HG03442 (cell line): ENCODE results near the gene TRIM62.
"Not testable (repeated sequence)": the region's sequence is repeated elsewhere in the genome, so short reads cannot be mapped to it uniquely, and the experiment has no call there.

Experiments
- ATAC-seq: cut with Tn5 transposase; IDR thresholded peaks from one replicate; pipeline ENCODE4 v1.9.1; 2021; ENCODE audit warnings: mild to moderate bottlenecking, moderate library complexity; ENCODE audit not compliant: unreplicated experiment

The TRIM62 gene

DNA sequence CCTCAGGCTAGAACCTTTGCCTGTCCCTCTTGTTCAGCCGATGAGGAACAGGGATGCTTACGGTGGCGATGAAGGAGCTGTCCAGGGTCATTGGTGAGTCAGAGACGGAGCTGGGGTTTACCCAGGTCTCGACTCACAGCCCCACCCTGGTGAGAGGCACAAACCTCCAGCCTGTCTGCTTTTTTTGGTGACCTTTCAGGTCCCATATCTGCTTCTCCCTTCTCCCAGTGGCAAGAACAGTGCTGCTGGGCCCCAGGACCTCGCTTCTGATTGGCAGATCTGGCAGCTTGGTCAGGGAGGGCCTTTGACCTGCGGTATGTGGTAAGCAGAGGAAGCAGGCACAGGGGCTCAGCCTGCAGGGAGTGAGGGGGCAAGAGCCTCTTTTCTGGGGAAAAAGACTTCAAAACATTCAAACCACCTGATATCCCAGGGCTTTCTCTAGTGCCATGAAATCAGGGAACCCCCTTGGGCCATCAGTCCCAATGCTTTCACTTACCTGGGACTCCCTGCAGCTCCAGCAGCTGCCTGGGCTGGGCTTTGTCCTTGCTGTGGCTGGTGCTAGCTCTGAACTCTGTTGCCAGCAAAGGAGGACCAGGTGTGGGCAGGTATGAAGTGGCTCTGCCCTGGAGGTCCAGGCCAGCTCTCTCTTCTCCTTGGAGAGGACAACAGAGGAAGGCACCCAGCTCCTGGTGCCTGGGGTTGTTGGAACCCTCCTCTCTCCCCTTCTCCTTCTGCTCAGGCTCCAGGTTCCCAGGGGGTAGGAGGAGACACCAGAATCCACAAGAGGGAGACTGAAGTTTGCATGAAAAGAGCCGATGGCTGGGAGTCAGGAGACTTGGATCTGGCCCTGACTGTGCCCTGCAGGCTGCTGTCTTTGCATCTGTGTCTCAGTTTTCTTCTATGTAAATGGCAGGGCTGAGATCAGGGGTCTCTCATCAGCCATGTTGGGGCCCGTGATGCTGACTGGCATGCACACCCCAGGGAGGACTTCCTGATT lies 41.4 kb downstream of the TRIM62 start:
- ATAC-seq: no peak

DNA sequence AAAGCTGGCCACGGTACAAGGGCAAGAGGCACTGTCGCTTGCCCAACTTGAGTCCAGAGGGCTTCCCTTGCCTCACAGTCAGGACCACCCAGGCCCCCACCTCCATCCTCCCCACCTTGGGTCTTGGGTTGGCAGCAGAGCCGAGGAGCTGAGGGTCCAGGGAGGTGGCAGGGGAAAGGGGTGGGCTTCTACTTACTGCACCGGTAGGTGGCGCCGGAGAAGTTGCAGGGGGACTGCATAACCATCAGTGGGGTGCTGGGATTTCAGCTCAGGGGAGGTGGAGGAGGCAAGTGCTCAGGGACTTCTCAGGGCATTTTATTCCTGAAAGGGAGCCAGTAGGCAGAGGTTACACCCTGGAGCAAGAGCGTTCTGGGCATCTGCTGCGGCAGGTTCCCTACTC lies 44.0 kb downstream of the TRIM62 start:
- no peak for ATAC-seq

DNA sequence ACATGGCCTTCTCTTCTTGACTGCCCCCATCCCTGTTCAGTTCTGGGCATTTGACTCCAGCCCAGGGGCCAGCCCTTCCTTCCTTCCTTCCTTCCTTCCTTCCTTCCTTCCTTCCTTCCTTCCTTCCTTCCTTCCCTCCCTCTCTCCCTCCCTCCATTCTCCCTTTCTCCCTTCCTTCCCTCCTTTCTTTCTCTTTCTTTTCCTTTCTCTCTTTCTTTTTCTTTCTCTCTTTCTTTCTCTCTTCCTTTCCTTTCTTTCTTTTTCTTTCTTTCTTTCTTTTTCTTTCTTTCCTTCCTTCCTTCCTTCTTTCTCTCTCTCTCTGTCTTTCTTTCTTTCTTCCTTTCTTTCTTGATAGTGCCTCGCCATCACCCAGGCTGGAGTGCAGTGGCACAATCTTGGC lies 45.8 kb downstream of the TRIM62 start:
- ATAC-seq: not testable (repeated sequence)

DNA sequence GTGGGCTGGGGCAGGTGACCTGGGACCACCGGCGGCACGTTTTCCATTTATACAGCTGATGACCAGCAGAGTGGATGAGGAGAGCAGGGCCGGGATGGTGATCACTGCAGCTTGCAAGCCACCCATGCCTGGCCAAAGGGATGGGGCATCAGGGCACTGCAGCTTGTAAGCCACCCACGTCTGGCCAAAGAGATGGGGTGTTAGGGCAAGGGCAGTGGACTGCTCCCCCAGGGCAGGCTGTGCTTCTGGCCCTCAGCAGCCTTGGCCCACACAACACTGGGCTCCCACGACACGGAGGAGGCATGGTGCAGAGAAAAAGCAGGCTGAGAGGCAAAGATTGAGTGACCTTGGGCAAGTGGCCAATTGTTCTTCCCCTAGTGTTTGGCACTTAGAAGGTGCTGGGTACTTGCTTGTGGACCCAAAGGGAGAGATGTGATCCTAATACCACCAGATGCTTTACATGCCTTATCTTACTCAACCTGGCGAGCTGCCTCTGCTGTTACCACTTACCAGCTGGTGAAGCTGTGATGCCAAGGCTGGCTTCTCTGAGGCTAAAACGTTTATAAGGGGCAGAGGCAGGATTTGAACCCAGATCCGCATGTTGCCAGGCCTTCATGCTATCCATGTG lies 48.3 kb downstream of the TRIM62 start:
- ATAC-seq: no peak

DNA sequence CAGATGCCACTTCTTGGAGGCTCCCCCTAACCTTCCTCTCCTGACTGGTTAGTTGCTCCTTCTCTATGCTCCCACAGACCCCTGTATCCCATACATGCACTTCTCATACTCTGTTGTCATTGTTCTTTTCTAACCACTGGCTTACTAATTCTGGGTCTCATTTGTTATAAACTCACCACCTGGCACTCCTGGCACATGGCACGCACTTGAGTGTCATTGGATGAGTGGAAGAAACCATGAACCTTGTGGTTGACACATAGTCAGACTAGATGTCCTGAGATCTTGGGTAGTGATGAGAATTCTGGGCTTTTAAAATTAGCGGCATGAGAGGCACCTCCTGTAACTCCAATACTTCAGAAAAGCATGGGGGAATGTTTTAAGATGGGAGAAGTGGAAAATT lies 49.3 kb downstream of the TRIM62 start:
- no peak for ATAC-seq

DNA sequence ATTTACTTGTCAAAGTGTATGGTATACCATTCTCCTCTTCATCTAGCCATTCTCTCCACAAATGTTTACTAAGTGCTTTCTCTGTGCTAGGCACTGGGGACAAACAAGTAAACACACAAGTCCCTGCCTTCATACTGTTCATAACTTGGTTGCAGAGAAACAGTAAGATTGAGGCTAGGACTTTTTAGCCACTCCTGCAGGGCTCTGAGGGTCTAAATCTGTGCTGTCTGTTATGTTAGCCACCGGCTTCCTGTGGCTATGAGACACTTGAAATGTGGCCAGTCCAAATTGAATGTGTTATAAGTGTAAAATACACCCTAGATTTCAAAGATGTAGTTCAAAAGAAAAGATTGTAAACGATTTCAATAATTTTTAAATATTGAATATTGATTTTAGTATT lies 50.7 kb downstream of the TRIM62 start:
- no peak for ATAC-seq

DNA sequence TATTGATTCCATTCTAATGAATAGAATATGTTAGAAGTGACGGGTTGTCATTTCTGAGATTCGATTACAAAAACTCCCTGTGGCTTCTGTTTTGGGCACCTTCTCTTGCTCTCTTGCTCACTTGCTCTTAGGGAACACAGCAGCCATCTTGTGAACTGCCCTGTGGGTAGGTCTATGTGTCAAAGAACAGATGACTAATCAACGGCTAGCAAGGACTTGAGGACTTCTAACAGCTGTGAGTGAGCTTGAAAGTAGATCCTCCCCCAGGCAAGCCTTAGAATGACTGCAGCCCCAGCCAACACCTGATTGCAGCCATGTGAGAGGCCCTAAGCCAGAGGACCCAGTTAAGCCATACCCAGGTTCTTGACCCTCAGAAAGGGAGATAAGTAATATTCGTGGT lies 51.5 kb downstream of the TRIM62 start:
- no peak for ATAC-seq

DNA sequence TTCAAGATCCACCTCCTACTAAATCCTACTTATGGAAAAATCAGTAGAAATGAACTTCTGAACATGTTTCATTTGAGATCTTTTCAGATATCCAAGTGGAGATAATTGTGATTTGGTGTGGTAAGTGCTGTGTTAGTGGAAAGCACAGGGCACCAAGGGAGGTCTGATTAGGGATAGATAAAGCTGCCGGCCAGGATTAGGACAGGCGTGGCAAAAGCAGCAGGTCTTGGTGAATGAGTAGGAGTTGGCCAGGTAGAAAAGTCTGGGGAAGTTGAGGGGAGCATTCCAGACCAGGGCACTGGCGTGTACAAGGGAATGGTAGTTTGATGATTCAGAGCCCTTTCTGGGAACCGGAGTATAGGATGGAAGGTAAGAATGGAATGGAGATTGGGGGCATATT lies 53.1 kb downstream of the TRIM62 start:
- ATAC-seq: no peak

DNA sequence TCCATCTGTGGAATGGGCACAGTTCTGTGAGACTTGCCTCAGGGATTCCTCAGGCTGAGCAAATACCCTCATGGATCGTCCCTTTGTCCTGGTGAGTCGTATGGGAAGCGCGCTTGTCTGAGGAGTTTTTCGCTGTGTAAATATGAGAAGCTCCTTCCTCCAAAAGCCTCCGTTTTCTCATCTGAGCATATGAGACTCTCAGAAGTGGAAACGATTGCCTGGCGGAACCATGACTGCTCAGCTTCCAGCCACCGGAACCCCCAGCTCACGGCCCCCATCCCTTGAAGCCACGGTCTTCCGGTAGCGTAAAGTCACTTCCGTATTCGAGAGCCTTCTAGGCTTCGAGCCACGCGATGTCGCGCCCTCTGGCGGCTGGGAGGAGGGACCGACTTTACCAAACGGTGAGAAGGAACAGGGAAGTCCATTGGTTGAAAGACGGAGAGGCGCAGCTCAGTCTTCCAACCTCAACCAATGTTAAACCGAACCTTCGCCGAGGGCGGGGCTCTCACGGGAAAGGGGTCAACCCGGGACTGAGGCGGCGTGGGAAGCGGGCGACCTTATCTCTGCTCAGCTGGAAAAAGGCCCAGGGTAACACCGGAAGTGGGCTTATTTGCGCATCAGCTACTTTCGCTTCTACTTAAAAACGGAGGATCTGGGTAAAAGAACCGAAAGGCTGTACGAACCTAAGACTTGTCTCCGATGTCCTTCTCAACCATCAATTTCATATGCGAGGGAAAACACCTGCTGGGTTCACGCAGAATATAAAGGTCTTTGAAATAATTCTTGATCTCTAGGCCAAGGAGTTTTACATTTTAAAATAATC lies 54.6 kb downstream of the TRIM62 start:
- peak; percentile 93 for ATAC-seq

DNA sequence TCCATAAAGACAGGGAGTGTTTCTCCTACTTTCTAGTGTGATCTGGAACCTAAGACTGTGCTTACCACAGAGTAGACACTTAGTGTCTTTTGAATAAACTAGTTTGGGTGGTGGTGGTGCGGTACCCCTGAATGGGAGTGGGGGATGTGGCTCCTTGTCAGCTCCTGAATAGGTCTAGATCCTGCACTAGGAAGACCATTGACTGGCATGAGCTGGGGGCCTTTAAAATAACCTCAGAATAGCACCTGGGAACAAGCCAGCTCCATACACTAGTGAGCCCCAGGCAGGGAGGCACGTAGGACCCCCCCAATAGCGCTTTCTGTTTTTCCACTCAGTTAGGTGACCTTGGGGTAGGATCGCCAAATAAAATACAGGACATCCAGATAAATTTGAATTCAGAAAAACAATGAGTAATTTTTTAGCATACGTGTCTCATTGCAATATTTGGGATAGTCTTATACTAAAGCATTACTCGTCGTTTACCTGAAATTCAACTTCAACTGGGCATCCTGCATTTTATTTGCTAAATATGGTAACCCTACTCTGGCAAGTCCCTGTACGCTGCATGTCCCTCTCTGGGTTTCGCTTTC lies 55.3 kb downstream of the TRIM62 start:
- no peak for ATAC-seq

DNA sequence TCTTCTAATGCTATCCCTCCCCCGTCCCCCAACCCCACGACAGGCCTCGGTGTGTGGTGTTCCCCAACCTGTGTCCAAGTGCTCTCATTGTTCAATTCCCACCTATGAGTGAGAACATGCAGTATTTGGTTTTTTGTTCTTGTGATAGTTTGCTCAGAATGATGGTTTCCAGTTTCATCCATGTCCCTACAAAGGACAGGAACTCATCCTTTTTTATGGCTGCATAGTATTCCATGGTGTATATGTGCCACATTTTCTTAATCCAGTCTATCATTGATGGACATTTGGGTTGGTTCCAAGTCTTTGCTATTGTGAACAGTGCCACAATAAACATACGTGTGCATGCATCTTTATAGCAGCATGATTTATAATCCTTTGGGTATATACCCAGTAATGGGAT lies 57.2 kb downstream of the TRIM62 start:
- ATAC-seq: not testable (repeated sequence)

DNA sequence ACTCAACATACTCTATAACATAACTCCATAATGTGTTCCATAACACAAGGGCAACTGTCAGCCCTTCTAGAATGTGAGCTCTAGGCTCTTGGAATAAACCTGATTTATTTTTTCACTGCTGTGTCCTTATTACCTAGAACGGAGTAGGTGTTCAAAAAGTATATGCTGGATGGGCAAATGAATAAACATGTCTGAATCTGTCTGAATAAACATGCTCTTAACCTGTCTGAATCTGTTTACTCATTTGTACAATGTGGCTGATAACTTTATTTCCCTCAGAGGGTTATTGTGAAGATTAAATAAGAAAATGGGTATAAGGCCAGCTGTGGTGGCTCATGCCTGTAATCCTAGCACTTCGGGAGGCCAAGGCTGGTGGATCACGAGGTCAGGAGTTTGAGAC lies 58.6 kb downstream of the TRIM62 start:
- ATAC-seq: no peak

DNA sequence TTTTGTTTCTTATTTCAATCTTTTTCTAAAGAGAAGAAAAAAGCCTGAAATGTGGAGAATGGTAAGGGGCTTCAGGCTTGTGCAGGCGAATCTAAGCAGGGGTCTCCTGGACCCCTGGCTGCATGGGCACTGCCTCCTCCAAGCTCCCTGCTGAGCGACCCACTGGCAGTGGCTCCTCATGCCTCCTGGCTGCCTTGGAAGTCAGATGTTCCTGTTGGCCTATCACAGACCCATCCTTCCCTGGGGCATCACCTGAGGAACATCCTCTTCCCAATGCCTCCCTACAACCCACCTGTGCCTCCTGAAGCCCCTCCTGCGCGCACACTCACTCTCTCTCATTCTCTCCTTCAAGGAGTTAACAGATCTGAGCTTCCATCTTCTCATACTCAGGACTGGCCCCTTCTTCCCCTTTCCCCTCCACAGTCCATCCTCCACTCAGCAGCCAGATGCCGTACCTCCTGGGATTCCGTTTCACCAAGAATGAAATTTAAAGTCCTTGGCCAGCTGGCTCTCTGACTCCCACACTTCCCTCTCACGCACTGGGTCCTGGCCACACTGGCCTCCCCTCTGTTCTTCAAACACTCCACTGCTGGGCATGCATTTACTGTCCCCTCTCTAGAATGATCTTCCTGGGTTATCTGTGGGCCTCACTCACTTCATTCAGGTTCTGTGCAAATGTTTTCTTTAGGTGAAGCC lies 59.2 kb downstream of the TRIM62 start:
- ATAC-seq: no peak

DNA sequence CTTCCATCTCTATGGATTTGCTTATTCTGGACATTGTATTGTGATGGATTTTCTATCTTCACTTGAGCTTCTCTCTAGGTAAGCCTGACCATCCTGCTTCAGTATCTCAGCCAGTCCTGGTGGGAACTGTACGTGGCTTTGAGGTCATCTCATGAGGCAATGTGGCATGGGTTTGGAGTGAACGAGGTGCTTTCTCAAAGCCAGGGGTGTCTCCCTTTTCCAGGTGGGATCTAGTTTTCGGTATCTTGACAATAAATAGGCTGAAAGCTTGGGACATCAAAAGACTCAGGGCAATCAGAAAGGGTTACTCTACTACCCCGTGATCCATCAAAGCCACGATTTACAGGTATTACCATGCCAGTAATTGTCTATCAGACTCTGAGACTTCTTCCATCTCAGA lies 60.1 kb downstream of the TRIM62 start:
- ATAC-seq: no peak

DNA sequence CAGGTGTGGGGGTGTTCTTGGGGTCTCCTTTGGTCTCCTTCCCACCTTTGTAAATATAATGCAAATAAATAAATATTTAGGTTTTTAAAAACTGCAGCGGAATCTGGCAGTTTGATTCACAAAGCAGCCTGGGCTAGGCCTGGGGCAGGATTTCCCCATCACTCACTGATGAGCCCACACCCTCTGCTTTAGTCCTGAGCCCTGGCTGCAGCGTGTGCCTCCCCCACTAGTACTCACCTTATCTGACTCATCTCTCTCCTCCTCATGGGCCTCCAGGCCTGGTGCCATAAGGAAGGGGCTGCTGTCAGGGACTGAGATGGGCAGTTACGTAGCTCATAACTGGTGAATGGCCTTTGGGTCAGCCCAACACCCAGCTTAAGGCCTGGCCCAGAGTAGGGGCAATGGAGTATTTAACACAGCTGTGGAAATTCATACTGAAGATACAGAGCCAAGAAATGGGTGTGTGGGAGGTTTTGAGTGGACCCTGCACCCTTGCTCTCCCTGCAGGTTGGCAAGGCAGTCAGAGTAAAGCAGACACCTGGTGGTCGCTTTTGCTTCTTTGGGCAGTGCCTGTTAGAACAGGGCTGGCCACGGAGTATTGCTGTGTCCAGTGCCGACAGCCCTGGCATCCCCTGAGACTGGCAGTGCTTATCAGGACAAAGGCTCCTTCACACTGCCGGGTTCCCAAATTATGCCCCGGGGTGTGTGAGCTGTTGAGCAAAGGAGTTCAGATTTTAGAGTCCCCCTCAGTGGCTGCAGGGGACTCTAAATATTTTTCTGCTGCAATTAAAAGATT lies 61.2 kb downstream of the TRIM62 start:
- ATAC-seq: no peak

DNA sequence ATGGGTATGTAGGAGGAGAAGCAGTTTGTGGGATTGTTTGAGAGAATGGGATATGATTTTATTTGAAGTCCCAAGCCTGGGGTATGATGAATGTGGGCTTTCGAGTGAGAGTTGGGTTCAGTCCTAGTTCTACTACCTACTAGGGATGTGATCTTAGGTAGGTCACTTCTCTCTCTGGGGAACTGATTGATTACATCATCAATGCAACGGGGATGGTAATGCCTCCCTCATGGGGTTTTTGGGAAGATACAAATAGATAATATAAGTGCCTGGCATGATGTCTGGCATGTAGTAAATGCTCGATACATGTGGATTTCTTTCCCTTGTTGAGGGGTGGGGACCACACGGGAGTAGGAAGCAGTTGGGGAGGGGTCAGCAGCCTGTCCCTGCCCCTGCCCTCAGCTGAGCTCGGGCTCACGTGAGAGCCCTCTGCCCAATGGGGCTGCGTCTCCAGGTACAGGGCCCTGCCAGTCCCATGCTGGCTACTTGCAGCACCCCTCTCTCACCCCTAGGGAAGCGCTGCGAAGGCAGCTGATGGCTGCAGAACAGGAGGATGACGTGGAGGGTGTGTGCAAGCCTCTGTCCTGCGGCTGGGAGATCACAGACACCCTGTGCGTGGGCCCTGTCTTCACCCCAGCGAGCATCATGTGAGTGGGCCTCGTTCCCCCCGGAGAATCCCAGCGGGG lies 62.2 kb downstream of the TRIM62 start:
- ATAC-seq: no peak

DNA sequence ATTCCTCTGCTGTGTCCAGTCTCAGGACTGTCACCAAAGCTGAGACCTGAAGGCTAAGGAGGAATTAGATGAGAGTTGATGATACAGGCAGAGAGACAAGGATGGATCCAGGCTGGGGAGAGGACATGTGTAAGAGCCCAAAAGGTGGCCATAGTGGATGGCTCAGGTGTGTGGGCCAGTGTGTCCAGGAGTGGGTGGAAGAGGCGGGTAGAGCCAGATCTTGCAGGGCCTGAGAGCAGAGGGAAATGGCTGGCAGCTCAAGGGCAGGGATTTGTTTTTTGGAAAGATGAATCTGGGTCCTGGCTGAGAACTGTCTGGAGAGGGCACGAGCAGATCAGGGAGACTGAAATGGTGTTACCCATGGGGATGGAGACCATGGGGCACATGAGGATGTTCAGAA lies 62.8 kb downstream of the TRIM62 start:
- ATAC-seq: no peak

DNA sequence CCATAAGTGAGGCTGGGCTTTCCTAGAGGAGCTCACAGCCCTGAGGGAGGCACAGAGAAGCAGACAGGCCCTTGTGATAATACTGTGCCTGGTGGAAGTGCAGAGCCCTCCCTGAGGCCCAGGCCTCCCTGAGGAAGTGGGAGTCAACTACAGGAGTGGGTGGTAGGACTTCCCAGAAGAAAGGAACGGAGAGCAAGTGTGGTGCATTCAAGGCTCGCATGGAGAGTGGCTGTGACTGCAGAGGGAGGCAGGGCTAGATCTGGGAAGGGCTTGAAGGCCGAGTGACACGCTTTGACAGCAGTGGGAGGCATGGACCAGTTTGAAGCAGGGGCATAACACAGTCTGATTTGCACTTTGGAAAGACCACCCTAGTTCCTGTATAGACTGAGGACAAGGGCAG lies 63.6 kb downstream of the TRIM62 start:
- ATAC-seq: no peak

DNA sequence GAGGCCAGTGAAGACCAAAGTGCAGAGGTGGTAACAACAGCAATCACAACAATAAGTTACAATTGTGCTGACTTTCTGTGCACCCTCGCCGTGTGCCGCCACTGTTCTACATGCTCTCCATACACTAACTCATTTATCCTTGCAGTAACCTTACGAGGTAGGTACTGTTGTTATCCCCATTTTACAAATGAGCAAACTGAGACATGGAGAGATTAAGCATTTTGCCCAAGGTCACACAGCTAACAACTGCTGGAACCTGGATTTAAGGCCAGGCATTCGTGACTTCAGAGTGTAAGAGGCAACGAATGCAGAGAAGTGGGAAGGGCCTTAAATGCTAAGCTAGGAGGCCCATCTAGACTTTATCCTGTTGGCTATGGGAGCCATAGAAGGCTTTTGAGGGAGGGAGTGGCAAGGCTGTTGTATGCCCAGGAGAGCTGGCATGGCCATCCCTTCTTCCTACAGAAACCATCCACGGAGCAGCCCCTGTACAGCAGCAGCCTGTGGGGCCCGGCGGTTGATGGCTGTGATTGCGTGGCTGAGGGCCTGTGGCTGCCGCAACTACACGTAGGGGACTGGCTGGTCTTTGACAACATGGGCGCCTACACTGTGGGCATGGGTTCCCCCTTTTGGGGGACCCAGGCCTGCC lies 64.3 kb downstream of the TRIM62 start:
- ATAC-seq: no peak
